Sigmoid colon (tissue), 3 donors: ENCODE measurements around the gene GRID1.

Source experiments
- POLR2A ChIP-seq, 2 donors: fragments of 450-650 bp; IDR thresholded peaks; one replicate each; pipeline ENCODE4 v1.6.1; 2016; ENCODE audit warnings: antibody characterized with exemption in 2 of 2, mild to moderate bottlenecking in 2 of 2, moderate library complexity in 2 of 2
- TF ChIP-seq, protein P1 (sequence below), 4 experiments: fragments of 450-650 bp in 3 of 4; fragments of 200-600 bp in 1 of 4; IDR thresholded peaks; one replicate each; pipeline ENCODE4 v1.5.1; 2016 to 2019; ENCODE audit warnings: antibody characterized with exemption in 4 of 4, mild to moderate bottlenecking in 3 of 4, moderate library complexity in 2 of 4

DNA sequence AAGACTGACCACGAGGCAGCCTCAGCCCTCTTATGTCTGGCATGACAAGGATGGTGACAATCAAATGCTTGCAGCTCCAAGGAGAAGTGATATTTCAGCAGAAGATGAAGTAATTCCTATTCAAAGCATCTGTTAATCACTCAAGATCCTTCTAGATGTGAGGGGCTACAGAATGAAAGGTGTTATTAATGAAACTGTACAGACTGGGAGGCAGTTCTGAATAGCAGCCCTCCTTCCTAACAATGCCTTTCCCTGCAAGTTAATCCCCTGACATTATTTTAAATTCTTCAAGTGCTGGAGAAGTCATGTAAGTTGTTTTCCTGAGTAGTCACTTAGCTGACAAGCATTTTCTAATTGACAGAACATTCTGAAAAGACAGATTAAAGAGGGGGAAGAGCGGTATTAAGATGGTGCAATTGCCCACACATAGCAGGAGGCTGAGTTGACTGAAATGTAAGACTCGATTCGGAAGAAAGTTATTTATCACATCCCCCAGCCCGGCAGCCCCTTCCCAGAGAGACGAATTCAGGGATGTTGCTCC, 300.8 kb downstream of the GRID1 start:
- TF ChIP-seq, protein P1, sequence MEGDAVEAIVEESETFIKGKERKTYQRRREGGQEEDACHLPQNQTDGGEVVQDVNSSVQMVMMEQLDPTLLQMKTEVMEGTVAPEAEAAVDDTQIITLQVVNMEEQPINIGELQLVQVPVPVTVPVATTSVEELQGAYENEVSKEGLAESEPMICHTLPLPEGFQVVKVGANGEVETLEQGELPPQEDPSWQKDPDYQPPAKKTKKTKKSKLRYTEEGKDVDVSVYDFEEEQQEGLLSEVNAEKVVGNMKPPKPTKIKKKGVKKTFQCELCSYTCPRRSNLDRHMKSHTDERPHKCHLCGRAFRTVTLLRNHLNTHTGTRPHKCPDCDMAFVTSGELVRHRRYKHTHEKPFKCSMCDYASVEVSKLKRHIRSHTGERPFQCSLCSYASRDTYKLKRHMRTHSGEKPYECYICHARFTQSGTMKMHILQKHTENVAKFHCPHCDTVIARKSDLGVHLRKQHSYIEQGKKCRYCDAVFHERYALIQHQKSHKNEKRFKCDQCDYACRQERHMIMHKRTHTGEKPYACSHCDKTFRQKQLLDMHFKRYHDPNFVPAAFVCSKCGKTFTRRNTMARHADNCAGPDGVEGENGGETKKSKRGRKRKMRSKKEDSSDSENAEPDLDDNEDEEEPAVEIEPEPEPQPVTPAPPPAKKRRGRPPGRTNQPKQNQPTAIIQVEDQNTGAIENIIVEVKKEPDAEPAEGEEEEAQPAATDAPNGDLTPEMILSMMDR (IDR thresholded peaks at IDR 0.05) = no peak
- no peak for TF ChIP-seq POLR2A (IDR thresholded peaks at IDR 0.05)
